ENCODE results near the gene UBAP2. TPM values are rescaled to one million over a fixed set of nuclear protein-coding genes. Genes with fewer than 3 reads are reported as not detected.
"Not testable (repeated sequence)": the region's sequence is repeated elsewhere in the genome, so short reads cannot be mapped to it uniquely, and the experiment has no call there.

Gene UBAP2
- polyA plus RNA-seq, 1 donor (not counting 4 experiments of a cell fraction or from before 2014, with no cell fraction given), result 16.3 TPM

- H3K4me3 ChIP-seq (ENCODE audit: control insufficient read depth in 2 of 3, extremely low read depth in 1 of 3, insufficient read depth in 2 of 3, low read depth in 1 of 3, low read length in 3 of 3), result no peak overlapping the region
- no peak overlapping the region for H3K27ac ChIP-seq (ENCODE audit: control insufficient read depth, insufficient read depth, low read length)
- H3K9ac ChIP-seq (ENCODE audit: control insufficient read depth, extremely low read depth, insufficient read depth, low read length), result no peak overlapping the region
- no peaks in the 10 kb centered on the region for H3K9me1 ChIP-seq (ENCODE audit: control insufficient read depth, extremely low read depth, insufficient read depth, low read length)
- H3K4me1 ChIP-seq (ENCODE audit: control insufficient read depth, extremely low read depth, insufficient read depth, low read length), result no peaks in the 10 kb centered on the region
- dilution Hi-C loops (cut with MboI; ENCODE audit: extremely low pct_ligation_motif_present, low sequenced_read_pairs), result no loop called here
- no peak for DNase-seq (ENCODE audit: low read depth, low spot score)
- TF ChIP-seq EZH2 (IDR thresholded peaks at IDR 0.05; ENCODE audit: low read length) (no peak), CTCF (optimal IDR thresholded peaks at IDR 0.05 in 1 of 3, IDR thresholded peaks at IDR 0.05 in 1 of 3, conservative IDR thresholded peaks at IDR 0.05 in 1 of 3; ENCODE audit: extremely low read depth in 1 of 3, insufficient read depth in 2 of 3, low read length in 3 of 3) (no peak)
- no peaks in the 10 kb centered on the region for H3K79me2 ChIP-seq (ENCODE audit: control insufficient read depth, insufficient read depth, low read length)
- H3K27me3 ChIP-seq (ENCODE audit: control insufficient read depth, extremely low read depth, insufficient read depth, low read length), result no peaks in the 10 kb centered on the region
- no peak for FAIRE-seq
- H4K20me1 ChIP-seq (ENCODE audit: control insufficient read depth, extremely low read depth, insufficient read depth, low read length), result peaks cover 2% of the 10 kb centered on the region
- no peaks in the 10 kb centered on the region for H3K9me3 ChIP-seq (ENCODE audit: control insufficient read depth, low read depth, low read length)
- no peak overlapping the region for H3K4me2 ChIP-seq (ENCODE audit: control insufficient read depth, extremely low read depth, insufficient read depth, low read depth, low read length)
- no peak overlapping the region for H2AFZ ChIP-seq (ENCODE audit: control insufficient read depth, low read length)
- H3K36me3 ChIP-seq (ENCODE audit: control insufficient read depth in 2 of 2, extremely low read depth in 1 of 2, insufficient read depth in 2 of 2, low read length in 2 of 2), result peaks cover 13 to 19% of the 10 kb centered on the region in 2 experiments
These were observed 84.5 kb downstream of the UBAP2 start for GRCh38 chr9:33964086-33964768.

- H3K4me2 ChIP-seq (ENCODE audit: control insufficient read depth, extremely low read depth, insufficient read depth, low read depth, low read length); H3K9me1 ChIP-seq (ENCODE audit: control insufficient read depth, extremely low read depth, insufficient read depth, low read length); H3K4me1 ChIP-seq (ENCODE audit: control insufficient read depth, extremely low read depth, insufficient read depth, low read length); H4K20me1 ChIP-seq (ENCODE audit: control insufficient read depth, extremely low read depth, insufficient read depth, low read length); H3K27me3 ChIP-seq (ENCODE audit: control insufficient read depth, extremely low read depth, insufficient read depth, low read length); dilution Hi-C loops (cut with MboI; ENCODE audit: extremely low pct_ligation_motif_present, low sequenced_read_pairs); DNase-seq (ENCODE audit: low read depth, low spot score); H3K4me3 ChIP-seq (ENCODE audit: control insufficient read depth in 2 of 3, extremely low read depth in 1 of 3, insufficient read depth in 2 of 3, low read depth in 1 of 3, low read length in 3 of 3); H3K9me3 ChIP-seq (ENCODE audit: control insufficient read depth, low read depth, low read length); H3K27ac ChIP-seq (ENCODE audit: control insufficient read depth, insufficient read depth, low read length); H3K9ac ChIP-seq (ENCODE audit: control insufficient read depth, extremely low read depth, insufficient read depth, low read length); H2AFZ ChIP-seq (ENCODE audit: control insufficient read depth, low read length); FAIRE-seq; H3K79me2 ChIP-seq (ENCODE audit: control insufficient read depth, insufficient read depth, low read length): not testable (repeated sequence)
- H3K36me3 ChIP-seq (ENCODE audit: control insufficient read depth in 2 of 2, extremely low read depth in 1 of 2, insufficient read depth in 2 of 2, low read length in 2 of 2), result peaks cover 15 to 19% of the 10 kb centered on the region in 2 experiments
These were observed 86.2 kb downstream of the UBAP2 start for GRCh38 chr9:33962468-33962867.

- H3K4me1 ChIP-seq (ENCODE audit: control insufficient read depth, extremely low read depth, insufficient read depth, low read length), result no peaks in the 10 kb centered on the region
- no peak for FAIRE-seq
- dilution Hi-C loops (cut with MboI; ENCODE audit: extremely low pct_ligation_motif_present, low sequenced_read_pairs), result no loop called here
- no peaks in the 10 kb centered on the region for H3K9me3 ChIP-seq (ENCODE audit: control insufficient read depth, low read depth, low read length)
- H3K79me2 ChIP-seq (ENCODE audit: control insufficient read depth, insufficient read depth, low read length), result no peaks in the 10 kb centered on the region
- H3K36me3 ChIP-seq (ENCODE audit: control insufficient read depth in 2 of 2, extremely low read depth in 1 of 2, insufficient read depth in 2 of 2, low read length in 2 of 2), result peaks cover 21 to 23% of the 10 kb centered on the region in 2 experiments
- no peak overlapping the region for H3K4me3 ChIP-seq (ENCODE audit: control insufficient read depth in 2 of 3, extremely low read depth in 1 of 3, insufficient read depth in 2 of 3, low read depth in 1 of 3, low read length in 3 of 3)
- no peaks in the 10 kb centered on the region for H4K20me1 ChIP-seq (ENCODE audit: control insufficient read depth, extremely low read depth, insufficient read depth, low read length)
- H2AFZ ChIP-seq (ENCODE audit: control insufficient read depth, low read length), result no peak overlapping the region
- H3K9me1 ChIP-seq (ENCODE audit: control insufficient read depth, extremely low read depth, insufficient read depth, low read length), result no peaks in the 10 kb centered on the region
- no peak overlapping the region for H3K4me2 ChIP-seq (ENCODE audit: control insufficient read depth, extremely low read depth, insufficient read depth, low read depth, low read length)
- no peak overlapping the region for H3K9ac ChIP-seq (ENCODE audit: control insufficient read depth, extremely low read depth, insufficient read depth, low read length)
- no peak overlapping the region for H3K27ac ChIP-seq (ENCODE audit: control insufficient read depth, insufficient read depth, low read length)
- no peak for DNase-seq (ENCODE audit: low read depth, low spot score)
- no peaks in the 10 kb centered on the region for H3K27me3 ChIP-seq (ENCODE audit: control insufficient read depth, extremely low read depth, insufficient read depth, low read length)
- TF ChIP-seq EZH2 (IDR thresholded peaks at IDR 0.05; ENCODE audit: low read length) (no peak), CTCF (optimal IDR thresholded peaks at IDR 0.05 in 1 of 3, IDR thresholded peaks at IDR 0.05 in 1 of 3, conservative IDR thresholded peaks at IDR 0.05 in 1 of 3; ENCODE audit: extremely low read depth in 1 of 3, insufficient read depth in 2 of 3, low read length in 3 of 3) (no peak)
These were observed 89.0 kb downstream of the UBAP2 start for GRCh38 chr9:33959725-33960124.
